ENCODE measurements around the gene ANK2. TPM values are rescaled to one million over a fixed set of nuclear protein-coding genes. Genes with fewer than 3 reads are reported as not detected.

ANK2 gene
- total and polyA plus RNA-seq, 2 experiments from 2014 or later: 10.9 to 25.9 TPM

DNA sequence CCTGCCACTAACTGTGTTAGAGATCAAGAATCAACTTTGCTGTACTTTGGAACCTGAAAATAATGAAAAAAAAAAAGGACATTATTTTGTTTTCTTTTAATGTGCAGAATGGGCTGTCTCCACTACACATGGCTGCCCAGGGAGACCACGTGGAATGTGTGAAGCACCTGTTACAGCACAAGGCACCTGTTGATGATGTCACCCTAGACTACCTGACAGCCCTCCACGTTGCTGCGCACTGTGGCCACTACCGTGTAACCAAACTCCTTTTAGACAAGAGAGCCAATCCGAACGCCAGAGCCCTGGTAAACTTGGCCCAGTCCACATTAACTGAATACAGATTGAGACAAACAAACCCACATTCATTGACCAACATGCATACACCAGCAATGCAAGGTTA, 206.2 kb downstream of the ANK2 start:
- H3F3A ChIP-seq (ENCODE audit: insufficient read depth): 0 out of 2 replicates have a peak, but pooled peaks cover 4% of the 10 kb centered on the region
- 83 to 90% methylated on average over 6 of the region's 6 CpGs for WGBS, 2 experiments (ENCODE audit: low coverage in 1 of 2, low lambda C conversion rate in 2 of 2, missing lambda C conversion rate in 2 of 2)
- H3K9ac ChIP-seq: no peak overlapping the region
- H3K4me3 ChIP-seq: no peak overlapping the region
- in situ Hi-C loops (cut with MboI): no loop called here
- peaks cover 19% of the 10 kb centered on the region for H3K4me1 ChIP-seq (ENCODE audit: insufficient read depth)
- TF ChIP-seq EZH2phosphoT487 (IDR thresholded peaks at IDR 0.05; ENCODE audit: insufficient read depth, low read depth) (no peak), EZH2 (IDR thresholded peaks at IDR 0.05; ENCODE audit: insufficient read depth, poor library complexity, severe bottlenecking) (no peak)
- H3K4me2 ChIP-seq (ENCODE audit: unreplicated experiment): no peak overlapping the region
- H4K20me1 ChIP-seq (ENCODE audit: insufficient read depth): no peaks in the 10 kb centered on the region
- no peaks in the 10 kb centered on the region for H3K9me3 ChIP-seq (ENCODE audit: low read depth)
- H3K79me2 ChIP-seq (ENCODE audit: insufficient read depth): no peaks in the 10 kb centered on the region
- no peaks in the 10 kb centered on the region for H3K27me3 ChIP-seq (replicated peaks; ENCODE audit: insufficient read depth)
- H2AFZ ChIP-seq: no peak overlapping the region
- no peaks in the 10 kb centered on the region for H3K9me2 ChIP-seq (ENCODE audit: insufficient read depth)
- DNase-seq: no peak
- H3K27ac ChIP-seq: no peak overlapping the region
- no peaks in the 10 kb centered on the region for H3K36me3 ChIP-seq (ENCODE audit: low read depth)

DNA sequence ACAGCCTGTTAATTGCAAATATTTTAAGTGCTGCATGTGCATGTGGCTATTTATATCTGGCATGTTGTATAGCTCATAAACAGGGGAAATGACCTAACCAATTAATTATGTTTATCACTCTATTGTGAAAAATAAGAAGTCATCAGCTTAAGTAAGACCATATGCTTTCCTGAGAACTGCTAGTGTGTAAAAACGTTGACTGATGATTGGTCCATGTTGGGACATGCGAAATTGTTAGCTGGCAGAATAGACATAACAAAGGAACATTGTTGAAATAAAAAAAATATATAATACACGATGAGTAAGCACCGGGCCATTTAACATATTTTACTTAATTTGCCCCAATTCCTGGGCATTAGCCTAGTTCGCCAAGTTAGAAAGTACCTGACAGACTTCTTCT, 207.5 kb downstream of the ANK2 start:
- H3K79me2 ChIP-seq (ENCODE audit: insufficient read depth): no peaks in the 10 kb centered on the region
- H3K9me2 ChIP-seq (ENCODE audit: insufficient read depth): no peaks in the 10 kb centered on the region
- no peaks in the 10 kb centered on the region for H4K20me1 ChIP-seq (ENCODE audit: insufficient read depth)
- H3K36me3 ChIP-seq (ENCODE audit: low read depth): no peaks in the 10 kb centered on the region
- H3F3A ChIP-seq (ENCODE audit: insufficient read depth): 0 out of 2 replicates have a peak, but pooled peaks cover 4% of the 10 kb centered on the region
- TF ChIP-seq EZH2 (IDR thresholded peaks at IDR 0.05; ENCODE audit: insufficient read depth, poor library complexity, severe bottlenecking) (no peak), EZH2phosphoT487 (IDR thresholded peaks at IDR 0.05; ENCODE audit: insufficient read depth, low read depth) (no peak)
- peak overlapping the region; percentile 23 for H3K4me2 ChIP-seq (ENCODE audit: unreplicated experiment)
- 19 to 21% methylated on average over 5 of the region's 5 CpGs for WGBS, 2 experiments (ENCODE audit: low coverage in 1 of 2, low lambda C conversion rate in 2 of 2, missing lambda C conversion rate in 2 of 2)
- in situ Hi-C loops (cut with MboI): no loop called here
- H3K4me3 ChIP-seq: no peak overlapping the region
- DNase-seq: peak; percentile 91
- H3K9me3 ChIP-seq (ENCODE audit: low read depth): no peaks in the 10 kb centered on the region
- H2AFZ ChIP-seq: no peak overlapping the region
- H3K9ac ChIP-seq: no peak overlapping the region
- peak overlapping the region; percentile 40 for H3K27ac ChIP-seq
- H3K4me1 ChIP-seq (ENCODE audit: insufficient read depth): peaks cover 25% of the 10 kb centered on the region
- no peaks in the 10 kb centered on the region for H3K27me3 ChIP-seq (replicated peaks; ENCODE audit: insufficient read depth)

DNA sequence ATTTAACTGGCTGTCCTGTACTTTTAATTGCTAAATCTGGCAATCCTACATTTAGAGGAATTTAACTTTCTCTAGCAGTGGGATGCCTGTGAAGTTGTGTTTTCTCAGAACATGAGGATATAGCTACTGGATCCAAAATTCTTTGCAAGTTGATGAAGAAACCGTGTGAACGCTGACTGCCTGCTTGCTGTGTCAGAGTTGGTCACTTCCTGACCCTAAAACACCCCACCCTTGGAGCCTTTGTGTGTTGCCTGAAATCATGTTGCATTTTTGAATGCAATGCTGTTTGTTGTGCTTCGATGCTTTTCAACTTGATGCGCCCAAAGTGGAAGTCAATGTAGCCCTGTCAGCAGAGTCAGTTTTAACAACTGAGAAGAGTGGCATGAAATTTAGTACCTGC, 211.2 kb downstream of the ANK2 start:
- in situ Hi-C loops (cut with MboI): no loop called here
- 32 to 37% methylated on average over 4 of the region's 4 CpGs for WGBS, 2 experiments (ENCODE audit: low coverage in 1 of 2, low lambda C conversion rate in 2 of 2, missing lambda C conversion rate in 2 of 2)
- H3K4me2 ChIP-seq (ENCODE audit: unreplicated experiment): peak overlapping the region; percentile 27

DNA sequence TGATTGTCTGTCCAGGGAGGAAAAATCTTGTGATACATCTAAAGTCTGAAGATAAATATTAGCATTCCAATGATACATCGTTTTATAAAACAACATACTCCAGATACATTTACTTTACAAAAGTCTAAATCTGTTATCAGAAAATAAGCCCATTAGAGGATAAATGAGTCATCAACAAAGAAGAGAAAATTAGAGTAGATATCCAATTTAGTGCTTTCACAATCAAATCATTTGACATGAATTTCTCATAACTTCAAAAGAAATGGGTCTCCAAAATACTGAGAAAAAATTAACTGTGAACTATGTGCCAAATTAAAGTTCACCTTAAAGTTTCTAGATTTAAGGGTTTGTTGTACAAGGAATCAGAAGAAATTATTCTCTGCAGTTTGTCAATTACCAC, 213.8 kb downstream of the ANK2 start:
- Histone ChIP-seq H3K27me3 (replicated peaks; ENCODE audit: insufficient read depth) (no peaks in the 10 kb centered on the region), H3K27ac (no peak overlapping the region), H4K20me1 (ENCODE audit: insufficient read depth) (no peaks in the 10 kb centered on the region), H3F3A (ENCODE audit: insufficient read depth) (no peaks in the 10 kb centered on the region), H3K4me3 (no peak overlapping the region), H3K36me3 (ENCODE audit: low read depth) (no peaks in the 10 kb centered on the region), H3K9me3 (ENCODE audit: low read depth) (no peaks in the 10 kb centered on the region), H3K4me1 (ENCODE audit: insufficient read depth) (peaks cover 14% of the 10 kb centered on the region), H3K4me2 (ENCODE audit: unreplicated experiment) (no peak overlapping the region), H2AFZ (no peak overlapping the region), H3K9ac (no peak overlapping the region), H3K9me2 (ENCODE audit: insufficient read depth) (no peaks in the 10 kb centered on the region), H3K79me2 (ENCODE audit: insufficient read depth) (no peaks in the 10 kb centered on the region)
- no peak for DNase-seq
- TF ChIP-seq EZH2phosphoT487 (IDR thresholded peaks at IDR 0.05; ENCODE audit: insufficient read depth, low read depth) (no peak), EZH2 (IDR thresholded peaks at IDR 0.05; ENCODE audit: insufficient read depth, poor library complexity, severe bottlenecking) (no peak)
- in situ Hi-C loops (cut with MboI): no loop called here
- WGBS, 2 experiments (ENCODE audit: low coverage in 1 of 2, low lambda C conversion rate in 2 of 2, missing lambda C conversion rate in 2 of 2): 91 to 93% methylated on average over 1 of the region's 1 CpG

More for the DNA sequence above, 211.2 kb downstream of the ANK2 start:
- Histone ChIP-seq H3K9ac (peak overlapping the region; percentile 45), H3K27me3 (replicated peaks; ENCODE audit: insufficient read depth) (no peaks in the 10 kb centered on the region), H4K20me1 (ENCODE audit: insufficient read depth) (no peaks in the 10 kb centered on the region), H3K4me3 (no peak overlapping the region), H3K36me3 (ENCODE audit: low read depth) (no peaks in the 10 kb centered on the region), H3F3A (ENCODE audit: insufficient read depth) (0 out of 2 replicates have a peak, but pooled peaks cover 4% of the 10 kb centered on the region), H3K9me2 (ENCODE audit: insufficient read depth) (no peaks in the 10 kb centered on the region), H3K4me1 (ENCODE audit: insufficient read depth) (peaks cover 25% of the 10 kb centered on the region), H3K9me3 (ENCODE audit: low read depth) (no peaks in the 10 kb centered on the region), H3K27ac (peak overlapping the region; percentile 52), H3K79me2 (ENCODE audit: insufficient read depth) (no peaks in the 10 kb centered on the region), H2AFZ (0 out of 2 replicates have a peak overlapping the region, but pooled peaks have one; percentile 10)
- DNase-seq: peak; percentile 82
- no peak for TF ChIP-seq EZH2phosphoT487 (IDR thresholded peaks at IDR 0.05; ENCODE audit: insufficient read depth, low read depth)
- TF ChIP-seq EZH2 (IDR thresholded peaks at IDR 0.05; ENCODE audit: insufficient read depth, poor library complexity, severe bottlenecking): no peak

Measured in GM23248 (cell line).